Astrocyte of the cerebellum (primary cell): ENCODE measurements around the gene ZNF319.

ENCODE experiments used
- DNase-seq: peaks from one replicate; pipeline ENCODE4 v3.0.0-alpha.2; 2011; ENCODE audit warnings: low read depth
- H3K4me3 ChIP-seq: 2 replicates; pipeline ENCODE4 v1.5.1; 2011; ENCODE audit warnings: mild to moderate bottlenecking, low read depth, low read length, moderate library complexity
- CTCF ChIP-seq: IDR thresholded peaks from 2 replicates; pipeline ENCODE4 v1.5.1; 2012; ENCODE audit warnings: low read length, low read depth, moderate library complexity, mild to moderate bottlenecking; ENCODE audit errors: missing control alignments
- in situ Hi-C: cut with HindIII; loops from 2 replicates; pipeline ENCODE4 v1.10.0; 2017; ENCODE audit warnings: low sequenced_read_pairs

Gene ZNF319

GRCh38 chr16:57999971-58000705 is at the start of gene ZNF319:
ZNF319 (minus strand) TSS chr16:58000672; CDS start chr16:57998265, 2,407 bp downstream.
- in situ Hi-C loops = loop anchor here (25.0 kb wide), 1 partner anchor 213 kb away; no protein-coding TSS in a partner anchor
- H3K4me3 ChIP-seq = peak within 1 kb of the TSS; percentile 80
- no peak for TF ChIP-seq CTCF
- DNase-seq = no peak

- no peak for TF ChIP-seq CTCF
- no peak overlapping the region for H3K4me3 ChIP-seq
- in situ Hi-C loops = no loop called here
- DNase-seq = no peak
Observed at GRCh38 chr16:58049232-58050185, 49.0 kb upstream of the ZNF319 start.

GRCh38 chr16:58048494-58049231 is 48.2 kb upstream of the ZNF319 start:
- no peak overlapping the region for H3K4me3 ChIP-seq
- no peak for DNase-seq
- in situ Hi-C loops = no loop called here
- no peak for TF ChIP-seq CTCF

- H3K4me3 ChIP-seq = no peak overlapping the region
- DNase-seq = no peak
- TF ChIP-seq CTCF = no peak
- in situ Hi-C loops = no loop called here
Observed at GRCh38 chr16:58047557-58048348, 47.3 kb upstream of the ZNF319 start.

GRCh38 chr16:58046936-58047335 is 46.5 kb upstream of the ZNF319 start:
- in situ Hi-C loops = no loop called here
- H3K4me3 ChIP-seq = no peak overlapping the region
- no peak for TF ChIP-seq CTCF
- DNase-seq = no peak
